SK-N-SH treated with all-trans-retinoic acid at 6 μM for 48 hours (cell line): Measurements from ENCODE around the gene SRPK2.

Source experiments
- ARNTL ChIP-seq: fragments of 450-650 bp; formaldehyde crosslinking; IDR thresholded peaks from 2 replicates; pipeline ENCODE4 v1.5.0; 2020; ENCODE audit warnings: low read depth, mild to moderate bottlenecking, moderate library complexity, borderline replicate concordance
- ZFP30 ChIP-seq: fragments of 450-650 bp; formaldehyde crosslinking; IDR thresholded peaks from 2 replicates; pipeline ENCODE4 v1.5.0; 2022; ENCODE audit warnings: mild to moderate bottlenecking, moderate library complexity
- TF ChIP-seq, protein P1 (sequence below): fragments of 250-450 bp; sonication (Bioruptor Pico); IDR thresholded peaks from 2 replicates; pipeline ENCODE4 v1.5.0; 2020; ENCODE audit warnings: mild to moderate bottlenecking, moderate library complexity
- TF ChIP-seq, protein P2 (sequence below): fragments of 250-450 bp; sonication (Bioruptor Pico); IDR thresholded peaks from 2 replicates; pipeline ENCODE4 v1.5.1; 2020; ENCODE audit warnings: low read depth, mild to moderate bottlenecking, moderate library complexity

GRCh38 chr7:105403128-105403527, 14.4 kb upstream of the SRPK2 start:
- TF ChIP-seq ARNTL (CRISPR knock-in tag) (no peak), ZFP30 (no peak)
- TF ChIP-seq, protein P1, sequence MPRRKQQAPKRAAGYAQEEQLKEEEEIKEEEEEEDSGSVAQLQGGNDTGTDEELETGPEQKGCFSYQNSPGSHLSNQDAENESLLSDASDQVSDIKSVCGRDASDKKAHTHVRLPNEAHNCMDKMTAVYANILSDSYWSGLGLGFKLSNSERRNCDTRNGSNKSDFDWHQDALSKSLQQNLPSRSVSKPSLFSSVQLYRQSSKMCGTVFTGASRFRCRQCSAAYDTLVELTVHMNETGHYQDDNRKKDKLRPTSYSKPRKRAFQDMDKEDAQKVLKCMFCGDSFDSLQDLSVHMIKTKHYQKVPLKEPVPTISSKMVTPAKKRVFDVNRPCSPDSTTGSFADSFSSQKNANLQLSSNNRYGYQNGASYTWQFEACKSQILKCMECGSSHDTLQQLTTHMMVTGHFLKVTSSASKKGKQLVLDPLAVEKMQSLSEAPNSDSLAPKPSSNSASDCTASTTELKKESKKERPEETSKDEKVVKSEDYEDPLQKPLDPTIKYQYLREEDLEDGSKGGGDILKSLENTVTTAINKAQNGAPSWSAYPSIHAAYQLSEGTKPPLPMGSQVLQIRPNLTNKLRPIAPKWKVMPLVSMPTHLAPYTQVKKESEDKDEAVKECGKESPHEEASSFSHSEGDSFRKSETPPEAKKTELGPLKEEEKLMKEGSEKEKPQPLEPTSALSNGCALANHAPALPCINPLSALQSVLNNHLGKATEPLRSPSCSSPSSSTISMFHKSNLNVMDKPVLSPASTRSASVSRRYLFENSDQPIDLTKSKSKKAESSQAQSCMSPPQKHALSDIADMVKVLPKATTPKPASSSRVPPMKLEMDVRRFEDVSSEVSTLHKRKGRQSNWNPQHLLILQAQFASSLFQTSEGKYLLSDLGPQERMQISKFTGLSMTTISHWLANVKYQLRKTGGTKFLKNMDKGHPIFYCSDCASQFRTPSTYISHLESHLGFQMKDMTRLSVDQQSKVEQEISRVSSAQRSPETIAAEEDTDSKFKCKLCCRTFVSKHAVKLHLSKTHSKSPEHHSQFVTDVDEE (CRISPR knock-in tag), result no peak
- TF ChIP-seq, protein P2, sequence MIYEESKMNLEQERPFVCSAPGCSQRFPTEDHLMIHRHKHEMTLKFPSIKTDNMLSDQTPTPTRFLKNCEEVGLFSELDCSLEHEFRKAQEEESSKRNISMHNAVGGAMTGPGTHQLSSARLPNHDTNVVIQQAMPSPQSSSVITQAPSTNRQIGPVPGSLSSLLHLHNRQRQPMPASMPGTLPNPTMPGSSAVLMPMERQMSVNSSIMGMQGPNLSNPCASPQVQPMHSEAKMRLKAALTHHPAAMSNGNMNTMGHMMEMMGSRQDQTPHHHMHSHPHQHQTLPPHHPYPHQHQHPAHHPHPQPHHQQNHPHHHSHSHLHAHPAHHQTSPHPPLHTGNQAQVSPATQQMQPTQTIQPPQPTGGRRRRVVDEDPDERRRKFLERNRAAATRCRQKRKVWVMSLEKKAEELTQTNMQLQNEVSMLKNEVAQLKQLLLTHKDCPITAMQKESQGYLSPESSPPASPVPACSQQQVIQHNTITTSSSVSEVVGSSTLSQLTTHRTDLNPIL (CRISPR knock-in tag), result no peak
